NOMO-1 (cell line): ENCODE data around the gene FILIP1.

Experiments
- DNase-seq, 2 experiments: peaks; one replicate each; lab custom pipeline; 2025; ENCODE audit not compliant: unreplicated experiment in 2 of 2; lab: John Stamatoyannopoulos, UW

Gene FILIP1

DNA sequence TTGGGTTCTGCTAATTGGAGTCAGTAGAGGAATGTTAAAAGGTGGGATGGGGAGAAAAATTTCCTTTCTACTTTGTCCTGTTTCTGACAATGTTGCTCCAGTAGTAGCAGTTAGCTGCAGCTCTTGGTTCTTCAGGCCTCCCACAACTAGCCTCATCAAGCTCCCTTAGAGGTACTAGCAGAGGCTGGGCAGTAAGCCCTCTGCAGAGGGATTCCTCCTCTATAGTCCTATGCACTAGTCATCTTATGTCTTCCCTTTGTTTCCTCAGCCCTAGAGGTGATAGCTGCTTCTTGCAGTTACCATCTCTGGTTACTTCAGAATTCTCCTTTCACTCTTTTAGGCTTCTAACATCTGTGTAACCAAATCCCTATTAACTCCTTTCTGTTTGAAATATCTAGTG lies 99.8 kb downstream of the FILIP1 start:
- no peak for DNase-seq

GRCh38 chr6:75391276-75391675 lies 102.3 kb downstream of the FILIP1 start:
- DNase-seq = no peak

DNA sequence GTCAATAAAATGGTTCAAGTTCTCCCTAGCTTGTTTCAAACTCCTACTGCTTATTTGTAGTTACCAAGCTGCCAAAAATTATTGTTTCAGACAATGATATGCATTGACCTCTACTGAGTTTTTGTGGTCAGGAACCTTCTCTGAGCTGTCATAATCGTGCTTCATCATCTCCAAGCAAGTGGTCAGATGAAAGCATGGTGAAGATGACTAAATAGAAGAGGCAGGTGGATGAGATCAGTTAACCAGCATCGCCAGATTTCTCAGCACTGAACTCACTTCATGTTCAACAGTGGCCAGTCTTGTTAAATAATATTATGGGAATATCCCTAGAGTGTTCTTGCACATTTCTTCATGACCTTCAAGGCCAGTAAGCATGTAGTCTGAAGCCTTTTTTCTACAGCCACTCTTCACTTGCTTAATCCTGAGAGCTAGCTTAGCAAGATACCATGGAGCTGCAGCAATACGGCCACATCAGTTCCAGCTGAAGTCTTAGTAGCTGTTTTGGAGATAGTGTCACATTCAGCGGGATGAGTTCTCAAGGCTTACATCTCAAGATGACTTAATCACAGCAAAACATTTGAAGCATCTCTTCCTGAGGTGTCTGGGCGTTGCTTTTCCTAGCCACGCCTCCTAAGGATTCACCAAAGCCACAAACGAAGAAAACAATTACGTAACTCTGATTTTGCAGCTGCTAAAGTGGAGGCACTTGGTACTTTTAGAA lies 107.4 kb downstream of the FILIP1 start:
- peak in 1 of 2 experiments; percentile 6 for DNase-seq

GRCh38 chr6:75384116-75384515 lies 109.5 kb downstream of the FILIP1 start:
- no peak for DNase-seq

- no peak for DNase-seq
These were observed 111.0 kb downstream of the FILIP1 start for GRCh38 chr6:75382634-75382900.

DNA sequence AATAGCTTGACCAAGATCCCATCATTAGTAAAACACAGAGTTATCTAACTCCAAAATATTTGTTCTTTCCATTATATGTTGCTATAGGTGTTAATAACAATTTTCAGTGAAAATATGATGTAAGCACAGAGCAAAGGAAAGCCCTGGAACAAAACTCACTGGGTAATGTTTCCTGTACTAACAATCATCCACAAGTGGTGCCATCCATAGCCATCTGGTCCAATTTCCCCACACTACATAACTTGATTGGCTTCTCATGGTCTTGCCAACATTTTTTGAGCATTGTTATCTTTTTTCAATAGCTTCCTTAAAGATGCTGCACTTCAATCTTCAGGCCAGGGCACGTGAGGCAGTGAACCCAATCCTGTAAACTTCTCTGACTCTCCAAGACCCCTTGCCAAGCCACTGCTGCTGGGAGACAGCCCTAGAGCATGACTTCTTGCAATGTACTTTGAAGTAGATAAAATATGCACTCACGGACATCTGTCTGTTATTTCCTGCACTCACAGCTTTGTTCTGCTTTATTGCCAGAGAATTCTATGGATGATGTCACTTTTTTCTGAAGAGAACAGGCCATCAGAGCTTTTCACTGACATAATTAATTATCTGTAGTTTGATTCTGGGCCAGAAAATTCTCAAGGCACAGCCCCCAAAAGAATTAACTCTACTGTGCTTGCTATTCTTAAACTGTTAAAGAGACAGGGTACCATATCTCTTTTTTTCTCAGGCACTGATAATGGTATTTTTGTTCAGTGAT lies 111.5 kb downstream of the FILIP1 start:
- DNase-seq = no peak

DNA sequence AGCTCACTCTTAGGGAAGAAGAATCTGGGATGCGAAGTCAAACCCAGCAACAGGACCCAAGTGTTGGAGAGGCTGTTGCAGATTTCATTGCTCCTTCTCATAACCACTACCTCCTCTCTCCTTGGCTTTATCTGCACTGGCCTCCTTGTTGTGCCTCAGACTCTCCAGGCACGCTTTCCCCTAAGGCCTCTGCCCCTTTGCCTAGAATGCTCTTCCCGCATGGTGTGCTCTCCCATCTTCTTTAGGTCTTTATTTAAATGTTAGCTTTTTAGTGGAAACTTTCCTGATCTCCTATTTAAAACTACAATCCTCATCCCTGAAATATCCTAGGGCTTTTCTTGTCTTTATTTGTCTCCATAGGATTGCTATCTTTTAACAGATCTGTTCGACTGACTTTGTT lies 114.1 kb downstream of the FILIP1 start:
- no peak for DNase-seq

GRCh38 chr6:75378101-75378500 lies 115.5 kb downstream of the FILIP1 start:
- no peak for DNase-seq

GRCh38 chr6:75377386-75377785 lies 116.2 kb downstream of the FILIP1 start:
- DNase-seq = no peak

- no peak for DNase-seq
These were observed 117.1 kb downstream of the FILIP1 start for GRCh38 chr6:75376347-75377024.

DNA sequence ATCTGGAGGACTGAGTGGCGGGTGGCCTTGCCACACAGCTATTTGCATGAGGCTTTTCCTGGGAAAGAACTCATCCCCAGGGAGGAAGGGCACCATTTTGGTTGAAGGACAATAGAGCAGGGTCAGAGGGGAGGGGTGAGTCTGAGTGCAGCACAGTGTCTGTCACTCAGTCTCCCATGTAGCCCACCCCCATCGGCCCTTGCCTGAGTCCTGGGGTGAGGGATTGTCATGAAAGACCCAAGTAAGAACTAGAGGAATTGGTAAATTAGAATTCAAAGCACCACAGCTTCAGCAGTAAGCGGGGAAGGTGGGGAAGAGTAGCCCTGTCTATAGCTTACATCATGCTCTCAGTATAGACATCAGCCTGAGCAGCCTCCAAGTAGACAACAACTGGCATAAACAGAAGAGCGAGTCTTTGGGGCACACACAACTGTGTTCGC lies 118.6 kb downstream of the FILIP1 start:
- no peak for DNase-seq

GRCh38 chr6:75372884-75373283 lies 120.7 kb downstream of the FILIP1 start:
- no peak for DNase-seq

- DNase-seq = no peak
These were observed 123.6 kb downstream of the FILIP1 start for GRCh38 chr6:75370011-75370410.

GRCh38 chr6:75368864-75369402 lies 124.7 kb downstream of the FILIP1 start:
- no peak for DNase-seq

GRCh38 chr6:75368151-75368779 lies 125.3 kb downstream of the FILIP1 start:
- no peak for DNase-seq

DNA sequence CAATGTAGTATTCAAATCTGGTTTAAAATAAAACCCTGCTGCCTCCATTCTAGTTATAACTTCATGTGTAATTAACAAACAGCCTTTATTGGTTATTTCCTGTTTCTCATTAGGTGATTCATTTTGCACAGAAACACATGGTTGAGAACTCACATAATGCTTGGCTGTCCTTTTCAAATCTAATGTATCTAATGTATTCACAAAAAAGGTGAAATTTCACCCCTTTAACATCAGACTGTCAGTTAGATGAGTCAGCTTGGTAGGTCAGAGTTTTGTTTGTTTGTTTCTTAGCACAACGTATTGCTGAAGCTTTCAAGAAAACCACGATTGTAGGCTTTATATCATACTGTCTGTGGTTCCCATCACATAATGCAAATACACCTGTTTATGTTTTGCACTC lies 130.3 kb downstream of the FILIP1 start:
- peak in 1 of 2 experiments; percentile 4 for DNase-seq

- no peak for DNase-seq
These were observed 140.0 kb downstream of the FILIP1 start for GRCh38 chr6:75353644-75354043.

GRCh38 chr6:75351570-75351969 lies 142.0 kb downstream of the FILIP1 start:
- DNase-seq = no peak

DNA sequence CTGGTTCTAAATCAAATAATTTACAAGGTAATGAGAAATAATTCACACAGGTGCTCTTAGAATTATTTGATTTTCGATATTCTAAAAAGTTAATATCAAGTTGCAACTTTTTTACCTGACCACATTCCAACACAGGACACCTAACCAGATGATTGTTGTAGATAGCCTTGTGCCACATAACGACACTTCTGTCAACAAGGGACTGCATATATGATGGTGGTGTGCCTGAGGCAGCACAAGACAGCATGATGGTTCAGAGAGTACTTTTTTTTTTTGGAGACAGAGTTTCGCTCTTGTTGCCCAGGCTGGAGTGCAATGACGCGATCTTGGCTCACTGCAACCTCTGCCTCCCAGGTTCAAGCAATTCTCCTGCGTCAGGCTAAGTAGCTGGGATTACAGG lies 142.8 kb downstream of the FILIP1 start:
- DNase-seq = no peak

DNA sequence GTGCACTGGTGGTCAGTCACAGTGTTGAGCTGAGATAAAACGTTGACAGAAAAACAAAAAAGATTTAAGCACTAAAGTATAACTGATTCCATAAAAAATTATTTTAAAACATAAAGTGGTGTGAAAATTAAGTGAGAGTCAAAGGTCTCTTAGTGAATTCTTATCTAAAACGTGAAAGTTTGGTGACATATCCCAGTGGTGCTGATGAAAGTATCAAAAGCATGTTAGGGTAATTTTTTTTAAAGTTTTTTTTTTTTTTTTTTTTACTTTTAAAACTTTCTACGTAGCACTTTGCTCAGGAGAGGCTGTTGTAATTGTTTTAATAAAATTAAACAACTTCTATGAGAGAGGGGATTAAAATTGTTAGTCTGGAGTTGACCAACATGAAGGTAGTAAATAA lies 143.4 kb downstream of the FILIP1 start:
- DNase-seq = no peak
